Right forelimb (tissue), 1 donor: Measurements from ENCODE around the gene BFAR.
"Not testable (repeated sequence)": the region's sequence is repeated elsewhere in the genome, so short reads cannot be mapped to it uniquely, and the experiment has no call there.

ENCODE experiments used
- DNase-seq: peaks from one replicate; pipeline ENCODE4 v3.0.0-alpha.2; 2018

The BFAR gene

GRCh38 chr16:14632693-14633569 is at the start of gene BFAR:
BFAR (plus strand) TSS chr16:14632951; CDS start chr16:14644347, 11,396 bp downstream.
- peak; percentile 99 for DNase-seq

GRCh38 chr16:14585287-14585686 is 47.5 kb upstream of the BFAR start:
- no peak for DNase-seq

- DNase-seq: no peak
These were observed 46.0 kb upstream of the BFAR start for GRCh38 chr16:14586637-14587305.

GRCh38 chr16:14600164-14600563 is 32.6 kb upstream of the BFAR start:
- no peak for DNase-seq

- no peak for DNase-seq
These were observed 30.2 kb upstream of the BFAR start for GRCh38 chr16:14602443-14602963.

GRCh38 chr16:14606102-14606501 is 26.6 kb upstream of the BFAR start:
- DNase-seq: no peak

- DNase-seq: no peak
These were observed 24.6 kb upstream of the BFAR start for GRCh38 chr16:14608111-14608566.

GRCh38 chr16:14608604-14609003 is 24.1 kb upstream of the BFAR start:
- no peak for DNase-seq

GRCh38 chr16:14609716-14610115 is 23.0 kb upstream of the BFAR start:
- DNase-seq: no peak

GRCh38 chr16:14611660-14612059 is 21.1 kb upstream of the BFAR start:
- DNase-seq: no peak

GRCh38 chr16:14613991-14614390 is 18.8 kb upstream of the BFAR start:
- DNase-seq: no peak

- no peak for DNase-seq
These were observed 16.5 kb upstream of the BFAR start for GRCh38 chr16:14616280-14616679.

GRCh38 chr16:14618566-14618965 is 14.2 kb upstream of the BFAR start:
- no peak for DNase-seq

- DNase-seq: no peak
These were observed 5.7 kb upstream of the BFAR start for GRCh38 chr16:14627078-14627477.

- DNase-seq: no peak
These were observed 3.7 kb upstream of the BFAR start for GRCh38 chr16:14628806-14629611.

GRCh38 chr16:14629612-14629918 is 3.2 kb upstream of the BFAR start:
- DNase-seq: no peak

- DNase-seq: peak; percentile 96
These were observed 2.7 kb upstream of the BFAR start, which contains the start of gene PARN for GRCh38 chr16:14629919-14630619. PARN (minus strand) TSS chr16:14630260; CDS start chr16:14630125, 135 bp downstream.

GRCh38 chr16:14630620-14631330 is 2.0 kb upstream of the BFAR start:
- not testable (repeated sequence) for DNase-seq

- DNase-seq: no peak
These were observed 1.6 kb downstream of the BFAR start for GRCh38 chr16:14634389-14634725.

GRCh38 chr16:14635395-14636165 is 2.8 kb downstream of the BFAR start:
- no peak for DNase-seq
